Neural progenitor cell (in vitro differentiated cells): ENCODE data around the gene ZNF813. TPM values are rescaled to one million over a fixed set of nuclear protein-coding genes. Genes with fewer than 3 reads are reported as not detected.
"Not testable (repeated sequence)": the region's sequence is repeated elsewhere in the genome, so short reads cannot be mapped to it uniquely, and the experiment has no call there.

Experiments used
- DNase-seq: peaks from one replicate; pipeline ENCODE4 v3.0.0-alpha.2; 2016; ENCODE audit warnings: low spot score
- H2AFZ ChIP-seq: fragments of 200-600 bp; sonication (generic); replicated peaks from 2 replicates; pipeline ENCODE4 v1.6.1; 2016; ENCODE audit warnings: antibody characterized with exemption
- H3F3A ChIP-seq: fragments of 200-600 bp; sonication (generic); 2 replicates; pipeline ENCODE4 v1.6.1; 2016; ENCODE audit warnings: antibody characterized with exemption, low read depth
- H3K27ac ChIP-seq: fragments of 200-600 bp; sonication (generic); 2 replicates; pipeline ENCODE4 v1.5.1; 2016; ENCODE audit warnings: mild to moderate bottlenecking
- H3K27me3 ChIP-seq: fragments of 200-600 bp; sonication (generic); 2 replicates; pipeline ENCODE4 v1.6.1; 2016; ENCODE audit warnings: mild to moderate bottlenecking, moderate library complexity
- H3K36me3 ChIP-seq: fragments of 200-600 bp; sonication (generic); 2 replicates; pipeline ENCODE4 v1.5.1; 2016
- H3K4me1 ChIP-seq: fragments of 200-600 bp; sonication (generic); 2 replicates; pipeline ENCODE4 v1.6.1; 2016; ENCODE audit warnings: mixed run types
- H3K4me2 ChIP-seq: fragments of 200-600 bp; sonication (generic); 2 replicates; pipeline ENCODE4 v1.6.1; 2016
- H3K4me3 ChIP-seq: fragments of 200-600 bp; sonication (generic); 2 replicates; pipeline ENCODE4 v1.5.1; 2016
- H3K79me2 ChIP-seq: fragments of 200-600 bp; sonication (generic); 2 replicates; pipeline ENCODE4 v1.6.1; 2016; ENCODE audit warnings: low read depth
- H3K9ac ChIP-seq: fragments of 200-600 bp; sonication (generic); 2 replicates; pipeline ENCODE4 v1.6.1; 2016
- H3K9me3 ChIP-seq: fragments of 200-600 bp; sonication (generic); 2 replicates; pipeline ENCODE4 v1.5.1; 2016; ENCODE audit warnings: low read depth
- H4K20me1 ChIP-seq: fragments of 200-600 bp; sonication (generic); 2 replicates; pipeline ENCODE4 v1.6.1; 2016; ENCODE audit warnings: low read depth
- H3K27ac Mint-ChIP-seq: 3 replicates; pipeline ENCODE4 v1.8.0; 2021; ENCODE audit warnings: mixed read lengths
- H3K27me3 Mint-ChIP-seq: 2 replicates; pipeline ENCODE4 v1.8.0; 2022; ENCODE audit warnings: low read depth, mild to moderate bottlenecking, inconsistent platforms, moderate library complexity, mixed read lengths; ENCODE audit not compliant: insufficient read depth
- H3K36me3 Mint-ChIP-seq: 3 replicates; pipeline ENCODE4 v1.8.0; 2021; ENCODE audit warnings: mixed read lengths
- H3K4me1 Mint-ChIP-seq: 3 replicates; pipeline ENCODE4 v1.8.0; 2021; ENCODE audit warnings: mixed read lengths
- H3K4me3 Mint-ChIP-seq: 3 replicates; pipeline ENCODE4 v1.8.0; 2021; ENCODE audit warnings: mild to moderate bottlenecking, moderate library complexity, mixed read lengths
- H3K9me3 Mint-ChIP-seq: 3 replicates; pipeline ENCODE4 v1.8.0; 2020; ENCODE audit warnings: mixed read lengths
- EZH2 ChIP-seq: fragments of 200-600 bp; sonication (generic); IDR thresholded peaks from 2 replicates; pipeline ENCODE4 v1.6.1; 2017; ENCODE audit warnings: antibody characterized with exemption, mild to moderate bottlenecking, moderate library complexity
- EZH2phosphoT487 ChIP-seq: fragments of 200-600 bp; sonication (generic); IDR thresholded peaks from 2 replicates; pipeline ENCODE4 v1.6.1; 2017; ENCODE audit warnings: antibody characterized with exemption
- total RNA-seq: library from RNA; depleted of rRNA; stranded (reverse); fragments of >200 nt; gene quantifications from 2 replicates; pipeline ENCODE4 v1.2.3, GENCODE V29; 2015; ENCODE audit warnings: low replicate concordance
- TF ChIP-seq, protein P1 (sequence below): fragments of 200-600 bp; sonication (generic); IDR thresholded peaks from 2 replicates; pipeline ENCODE4 v1.5.1; 2017; ENCODE audit warnings: antibody characterized with exemption, mild to moderate bottlenecking

Gene ZNF813
- total RNA-seq, 1 donor from 2014 or later, result 24.3 TPM

DNA sequence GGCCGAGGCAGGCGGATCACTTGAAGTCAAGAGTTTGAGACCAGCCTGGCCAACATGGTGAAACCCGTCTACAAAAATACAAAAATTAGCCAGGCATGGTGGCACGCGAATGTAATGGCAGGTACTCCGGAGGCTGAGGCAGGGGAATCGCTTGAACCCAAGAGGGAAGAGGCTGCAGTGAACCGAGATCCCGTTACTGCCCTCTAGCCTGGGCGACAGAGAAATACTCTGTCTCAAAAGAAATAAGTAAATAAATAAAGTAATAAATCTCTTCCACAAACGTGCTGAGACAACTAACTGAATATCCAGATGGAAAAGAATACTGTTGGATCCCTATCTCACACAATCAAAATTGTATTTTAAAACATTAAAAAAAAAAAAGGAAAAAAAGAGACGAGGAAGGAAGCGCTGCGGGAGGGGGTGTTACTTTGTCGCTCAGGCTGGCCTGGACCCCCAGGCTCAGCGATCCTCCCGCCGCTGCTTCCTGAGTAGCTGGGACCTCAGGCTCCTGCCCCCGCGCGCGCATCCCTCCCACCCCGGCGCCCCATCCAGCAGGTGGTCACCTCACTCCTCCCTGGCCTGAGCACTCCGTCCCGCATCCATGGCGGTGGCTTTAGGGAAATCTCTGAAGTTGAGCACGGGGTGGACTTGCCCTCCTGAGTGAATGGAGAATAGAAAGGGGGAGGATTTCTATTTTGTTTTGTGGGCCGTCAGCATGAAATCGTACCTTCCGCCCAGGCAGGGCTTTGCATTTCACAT is 628 bp upstream of the ZNF813 start:
- Histone ChIP-seq H3K27ac (no peak overlapping the region), H3K4me1 (no peaks in the 10 kb centered on the region), H4K20me1 (no peaks in the 10 kb centered on the region), H3K79me2 (peaks cover 3% of the 10 kb centered on the region), H3K4me3 (peak overlapping the region; percentile 98), H3F3A (peaks cover 27% of the 10 kb centered on the region), H3K9ac (no peak overlapping the region), H3K27me3 (no peaks in the 10 kb centered on the region), H3K36me3 (no peaks in the 10 kb centered on the region), H3K9me3 (no peaks in the 10 kb centered on the region), H3K4me2 (peak overlapping the region; percentile 95), H2AFZ (peak overlapping the region; percentile 87)
- H3K27ac Mint-ChIP-seq, result no peak overlapping the region
- H3K4me1 Mint-ChIP-seq, result peaks cover 12% of the 10 kb centered on the region
- H3K4me3 Mint-ChIP-seq, result peak overlapping the region; percentile 98
- TF ChIP-seq, protein P1, sequence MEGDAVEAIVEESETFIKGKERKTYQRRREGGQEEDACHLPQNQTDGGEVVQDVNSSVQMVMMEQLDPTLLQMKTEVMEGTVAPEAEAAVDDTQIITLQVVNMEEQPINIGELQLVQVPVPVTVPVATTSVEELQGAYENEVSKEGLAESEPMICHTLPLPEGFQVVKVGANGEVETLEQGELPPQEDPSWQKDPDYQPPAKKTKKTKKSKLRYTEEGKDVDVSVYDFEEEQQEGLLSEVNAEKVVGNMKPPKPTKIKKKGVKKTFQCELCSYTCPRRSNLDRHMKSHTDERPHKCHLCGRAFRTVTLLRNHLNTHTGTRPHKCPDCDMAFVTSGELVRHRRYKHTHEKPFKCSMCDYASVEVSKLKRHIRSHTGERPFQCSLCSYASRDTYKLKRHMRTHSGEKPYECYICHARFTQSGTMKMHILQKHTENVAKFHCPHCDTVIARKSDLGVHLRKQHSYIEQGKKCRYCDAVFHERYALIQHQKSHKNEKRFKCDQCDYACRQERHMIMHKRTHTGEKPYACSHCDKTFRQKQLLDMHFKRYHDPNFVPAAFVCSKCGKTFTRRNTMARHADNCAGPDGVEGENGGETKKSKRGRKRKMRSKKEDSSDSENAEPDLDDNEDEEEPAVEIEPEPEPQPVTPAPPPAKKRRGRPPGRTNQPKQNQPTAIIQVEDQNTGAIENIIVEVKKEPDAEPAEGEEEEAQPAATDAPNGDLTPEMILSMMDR, result peak; percentile 23
- TF ChIP-seq EZH2 (no peak), EZH2phosphoT487 (no peak)
- peaks cover 18% of the 10 kb centered on the region for H3K9me3 Mint-ChIP-seq
- DNase-seq, result peak; percentile 7
- H3K27me3 Mint-ChIP-seq, result peaks cover 4% of the 10 kb centered on the region
- peaks cover 12% of the 10 kb centered on the region for H3K36me3 Mint-ChIP-seq

DNA sequence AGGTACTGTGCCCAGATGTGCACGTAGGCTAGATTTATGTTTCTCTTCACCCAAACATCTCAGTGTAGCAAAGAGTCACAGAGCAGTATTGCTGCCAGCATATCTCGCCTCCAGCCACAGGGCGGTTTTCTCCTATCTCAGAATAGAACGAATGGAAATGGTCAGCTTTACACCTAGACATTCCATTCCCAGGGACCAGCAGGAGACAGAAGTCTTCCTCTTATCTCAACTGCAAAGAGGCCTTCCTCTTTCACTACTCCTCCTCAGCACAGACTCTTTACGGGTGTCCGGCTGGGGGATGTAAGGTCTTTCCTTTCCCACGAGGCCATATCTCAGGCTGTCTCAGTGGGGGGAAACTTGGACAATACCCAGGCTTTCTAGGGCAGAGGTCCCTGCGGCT is 1.1 kb downstream of the ZNF813 start:
- Mint-ChIP-seq H3K4me1 (peaks cover 12% of the 10 kb centered on the region), H3K4me3 (peak overlapping the region; percentile 98), H3K36me3 (peaks cover 11% of the 10 kb centered on the region), H3K9me3 (peaks cover 19% of the 10 kb centered on the region), H3K27ac (peak overlapping the region; percentile 46)
- H3K4me1 ChIP-seq, H3K27me3 Mint-ChIP-seq, H4K20me1 ChIP-seq, H3K27me3 ChIP-seq, H3K9ac ChIP-seq, H3K36me3 ChIP-seq, H3K27ac ChIP-seq, H3K9me3 ChIP-seq: not testable (repeated sequence)
- Histone ChIP-seq H3K79me2 (peaks cover 20% of the 10 kb centered on the region), H2AFZ (peak overlapping the region; percentile 3), H3K4me2 (peak overlapping the region; percentile 95), H3K4me3 (peak overlapping the region; percentile 98), H3F3A (peaks cover 19% of the 10 kb centered on the region)
- DNase-seq, result peak; percentile 18

DNA sequence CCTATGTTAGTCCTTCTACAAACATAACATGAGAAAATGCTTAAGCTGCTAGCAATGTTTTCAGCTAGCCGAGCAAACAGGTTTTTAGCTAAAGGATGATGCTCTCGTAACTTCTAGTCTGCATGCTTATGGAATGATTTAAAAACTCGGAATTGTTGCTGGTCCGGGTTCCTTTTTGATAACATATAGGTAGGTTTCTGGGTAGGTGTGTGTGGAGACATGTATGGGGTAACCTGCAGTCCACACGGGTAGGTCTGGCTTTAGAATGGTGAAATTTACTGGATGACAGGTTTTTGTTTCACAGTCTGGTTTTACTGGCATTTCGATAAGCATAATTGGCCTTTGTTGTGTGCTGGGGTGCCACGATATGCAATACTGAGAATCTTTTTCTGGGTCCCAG is 4.4 kb downstream of the ZNF813 start:
- H3K27me3 ChIP-seq, result no peaks in the 10 kb centered on the region
- peaks cover 25% of the 10 kb centered on the region for H3K9me3 Mint-ChIP-seq
- H3K27ac ChIP-seq, result no peak overlapping the region
- peaks cover 27% of the 10 kb centered on the region for H3K36me3 Mint-ChIP-seq
- no peaks in the 10 kb centered on the region for H3K27me3 Mint-ChIP-seq
- peaks cover 34% of the 10 kb centered on the region for H3K79me2 ChIP-seq
- TF ChIP-seq EZH2, result no peak
- TF ChIP-seq, protein P1, result no peak
- no peak for TF ChIP-seq EZH2phosphoT487
- no peak overlapping the region for H3K4me3 Mint-ChIP-seq
- DNase-seq, result no peak
- H3K9ac ChIP-seq, result no peak overlapping the region
- H3K4me2 ChIP-seq, result no peak overlapping the region
- no peaks in the 10 kb centered on the region for H3K9me3 ChIP-seq
- H4K20me1 ChIP-seq, result no peaks in the 10 kb centered on the region
- H2AFZ ChIP-seq, result no peak overlapping the region
- peaks cover 12% of the 10 kb centered on the region for H3K4me1 Mint-ChIP-seq
- H3K27ac Mint-ChIP-seq, result no peak overlapping the region
- no peaks in the 10 kb centered on the region for H3K4me1 ChIP-seq
- no peak overlapping the region for H3K4me3 ChIP-seq
- peaks cover 13% of the 10 kb centered on the region for H3F3A ChIP-seq
- no peaks in the 10 kb centered on the region for H3K36me3 ChIP-seq

DNA sequence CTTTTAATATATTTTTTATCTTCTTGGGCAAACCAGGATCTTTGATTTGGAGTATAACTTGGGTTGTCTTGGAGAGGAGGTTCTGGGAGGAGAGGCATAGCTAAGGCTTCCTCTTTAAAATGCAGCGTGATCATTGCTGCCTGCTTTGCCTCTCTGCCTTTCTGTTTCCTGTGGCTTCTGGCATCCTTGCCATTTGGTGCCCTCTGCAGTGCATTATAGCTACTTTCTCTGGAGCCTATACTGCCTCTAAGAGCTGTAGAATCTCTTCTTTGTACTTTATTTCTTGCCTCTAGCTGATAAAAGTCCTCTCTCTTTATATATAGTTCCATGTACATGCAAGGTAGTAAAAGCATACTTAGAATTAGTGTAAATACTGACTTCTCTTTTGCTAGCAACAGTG is 7.3 kb downstream of the ZNF813 start:
- not testable (repeated sequence) for H3K9ac ChIP-seq, H3K27me3 Mint-ChIP-seq, H3K4me1 ChIP-seq, H3K4me1 Mint-ChIP-seq, H3K9me3 ChIP-seq, H3K27ac Mint-ChIP-seq, H4K20me1 ChIP-seq, H3F3A ChIP-seq, H3K27me3 ChIP-seq, H3K4me2 ChIP-seq, H3K4me3 ChIP-seq, H2AFZ ChIP-seq, H3K27ac ChIP-seq, H3K4me3 Mint-ChIP-seq
- Histone ChIP-seq H3K36me3 (peaks cover 12% of the 10 kb centered on the region), H3K79me2 (peaks cover 34% of the 10 kb centered on the region)
- Mint-ChIP-seq H3K9me3 (peaks cover 47% of the 10 kb centered on the region), H3K36me3 (peaks cover 49% of the 10 kb centered on the region)
- peak; percentile 4 for DNase-seq

DNA sequence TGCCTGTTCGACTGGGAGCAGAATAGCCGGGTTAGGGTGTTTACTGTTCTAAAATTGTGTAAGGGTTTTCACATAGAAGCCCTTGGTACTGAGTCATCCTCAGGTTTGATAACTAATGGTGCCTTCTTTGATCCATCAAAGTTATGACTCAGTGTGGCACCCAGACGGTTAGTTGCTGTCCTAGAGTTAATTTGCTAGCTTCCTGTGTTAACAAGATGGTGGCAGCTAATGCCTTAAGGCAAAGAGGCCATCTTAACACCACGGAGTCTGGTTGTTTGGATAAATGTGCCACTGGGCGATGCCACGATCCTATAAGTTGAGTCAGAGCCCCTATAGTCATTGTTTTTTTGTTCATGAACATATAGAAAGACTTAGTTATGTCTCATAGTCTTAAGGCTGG is 7.9 kb downstream of the ZNF813 start:
- H3K9me3 ChIP-seq, H3F3A ChIP-seq, DNase-seq, H3K4me1 Mint-ChIP-seq, H2AFZ ChIP-seq, H3K27me3 Mint-ChIP-seq, H4K20me1 ChIP-seq, H3K4me3 ChIP-seq, H3K27ac ChIP-seq, H3K4me3 Mint-ChIP-seq, H3K4me1 ChIP-seq, H3K27me3 ChIP-seq, H3K4me2 ChIP-seq, H3K27ac Mint-ChIP-seq, H3K9ac ChIP-seq: not testable (repeated sequence)
- H3K36me3 Mint-ChIP-seq, result peaks cover 55% of the 10 kb centered on the region
- H3K9me3 Mint-ChIP-seq, result peaks cover 53% of the 10 kb centered on the region
- Histone ChIP-seq H3K36me3 (peaks cover 12% of the 10 kb centered on the region), H3K79me2 (peaks cover 34% of the 10 kb centered on the region)

DNA sequence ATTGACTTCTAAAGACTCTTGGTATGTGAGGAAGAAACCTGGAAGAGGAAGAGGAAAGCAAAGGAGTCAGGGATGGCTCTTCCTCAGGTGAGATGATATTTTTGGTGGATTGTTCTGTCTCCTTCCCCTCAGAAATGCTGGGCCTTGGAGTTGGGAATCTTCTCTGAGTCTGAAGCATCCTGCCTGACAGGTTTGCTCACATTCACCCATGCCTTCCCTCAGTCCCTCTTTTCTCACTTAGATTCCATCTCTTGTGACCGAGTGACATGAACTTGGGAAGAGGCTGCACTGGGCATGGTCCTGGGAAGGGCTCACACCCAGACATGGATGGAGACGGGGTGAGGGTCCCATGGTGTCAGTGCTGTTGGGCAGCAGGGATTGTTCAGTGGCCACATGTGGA is 16.2 kb downstream of the ZNF813 start:
- not testable (repeated sequence) for H3K36me3 ChIP-seq, H4K20me1 ChIP-seq, H3K79me2 ChIP-seq, H3K4me3 ChIP-seq, H3K9me3 ChIP-seq, H3K9ac ChIP-seq, H3F3A ChIP-seq, H3K4me1 Mint-ChIP-seq, H3K4me1 ChIP-seq, H3K4me2 ChIP-seq, H3K27me3 Mint-ChIP-seq, H2AFZ ChIP-seq, H3K27me3 ChIP-seq, DNase-seq, H3K4me3 Mint-ChIP-seq, H3K27ac ChIP-seq, H3K27ac Mint-ChIP-seq
- peaks cover 82% of the 10 kb centered on the region for H3K36me3 Mint-ChIP-seq
- peaks cover 71% of the 10 kb centered on the region for H3K9me3 Mint-ChIP-seq
